Common myeloid progenitor, CD34-positive (primary cell): ENCODE measurements around the gene SYS1.

ENCODE experiments used
- CTCF ChIA-PET: fragments of 350-600 bp; sonication (Branson Sonifier 250); formaldehyde crosslinking; loops from one replicate; lab custom pipeline; 2021; ENCODE audit warnings: antibody characterized with exemption; lab: Charles Lee
- POLR2A ChIA-PET: fragments of 350-600 bp; sonication (Branson Sonifier 250); formaldehyde crosslinking; loops from one replicate; lab custom pipeline; 2021; ENCODE audit warnings: antibody characterized with exemption; lab: Charles Lee
- DNase-seq, 3 donors: peaks; one replicate each; pipeline versions ENCODE4 v3.0.0 to v3.0.0-alpha.2; 2013
- H3K27ac ChIP-seq, 2 experiments: 1 replicate in 1 of 2; 2 replicates in 1 of 2; pipeline ENCODE4 v1.7.0; 2013; ENCODE audit warnings: inconsistent platforms in 2 of 2, low read length in 2 of 2, mild to moderate bottlenecking in 2 of 2, low read depth in 1 of 2, moderate library complexity in 1 of 2; ENCODE audit not compliant: severe bottlenecking in 2 of 2, insufficient read depth in 1 of 2, poor library complexity in 1 of 2
- H3K27me3 ChIP-seq, 5 experiments: replicated peaks in 2 of 5; 1 replicate in 3 of 5; 2 replicates in 2 of 5; pipeline versions ENCODE4 v1.6.1 to v1.7.0; 2013; ENCODE audit warnings: low read length in 4 of 5, mild to moderate bottlenecking in 2 of 5, moderate library complexity in 2 of 5, inconsistent platforms in 1 of 5; ENCODE audit not compliant: insufficient read depth in 5 of 5, control insufficient read depth in 4 of 5
- H3K36me3 ChIP-seq, 4 experiments: 1 replicate in 2 of 4; 2 replicates in 2 of 4; pipeline versions ENCODE4 v1.6.1 to v1.7.0; 2013; ENCODE audit warnings: low read length in 3 of 4, control low read depth in 1 of 4, mild to moderate bottlenecking in 1 of 4; ENCODE audit not compliant: control insufficient read depth in 4 of 4, insufficient read depth in 4 of 4
- H3K4me1 ChIP-seq, 4 experiments: 1 replicate in 3 of 4; 2 replicates in 1 of 4; pipeline versions ENCODE4 v1.6.1 to v1.7.1; 2013; ENCODE audit warnings: low read length in 3 of 4, mild to moderate bottlenecking in 3 of 4, control low read depth in 1 of 4, inconsistent platforms in 1 of 4, moderate library complexity in 1 of 4; ENCODE audit not compliant: control insufficient read depth in 4 of 4, insufficient read depth in 4 of 4; ENCODE audit errors: control extremely low read depth in 1 of 4
- H3K4me3 ChIP-seq, 7 experiments: 1 replicate in 4 of 7; 2 replicates in 3 of 7; pipeline versions ENCODE4 v1.5.1 to v1.7.0; 2013; ENCODE audit warnings: mild to moderate bottlenecking in 7 of 7, low read length in 6 of 7, moderate library complexity in 6 of 7, inconsistent platforms in 2 of 7, low read depth in 2 of 7, control low read depth in 1 of 7; ENCODE audit not compliant: insufficient read depth in 4 of 7, control insufficient read depth in 1 of 7; ENCODE audit errors: extremely low read depth in 1 of 7
- H3K9me3 ChIP-seq, 5 experiments: 1 replicate in 4 of 5; 2 replicates in 1 of 5; pipeline versions ENCODE4 v1.6.1 to v1.7.1; 2013; ENCODE audit warnings: low read length in 4 of 5, mild to moderate bottlenecking in 2 of 5, inconsistent platforms in 1 of 5, low read depth in 1 of 5, moderate library complexity in 1 of 5; ENCODE audit not compliant: control insufficient read depth in 4 of 5, insufficient read depth in 2 of 5; ENCODE audit errors: control extremely low read depth in 1 of 5
- WGBS: methylation state at CpG from one replicate; pipeline ENCODE4 v1.1.5; 2013; ENCODE audit not compliant: insufficient coverage; 5-methylcytosine and 5-hydroxymethylcytosine counted together

Gene SYS1

GRCh38 chr20:45329497-45330319, 33.2 kb upstream of the SYS1 start:
- no peaks in the 10 kb centered on the region for H3K27me3 ChIP-seq
- H3K9me3 ChIP-seq, result no peaks in the 10 kb centered on the region
- WGBS, result 92% methylated on average over 3 of the region's 7 CpGs
- no peak overlapping the region for H3K27ac ChIP-seq
- POLR2A ChIA-PET, result no interaction called here
- H3K36me3 ChIP-seq, result peaks cover 0 to 11% (median 5%) of the 10 kb centered on the region in 4 experiments
- peaks cover 0 to 7% (median 2%) of the 10 kb centered on the region in 4 experiments for H3K4me1 ChIP-seq
- CTCF ChIA-PET, result interaction anchor here (0.6 to 1.8 kb wide), 5 partner anchors 10 to 39 kb away, joined by 3 to 6 read pairs (median 4); partner anchors contain the start of gene SYS1
- DNase-seq, result no peak
- no peak overlapping the region for H3K4me3 ChIP-seq

- Histone ChIP-seq H3K9me3 (no peaks in the 10 kb centered on the region), H3K4me1 (peaks cover 0 to 7% (median 2%) of the 10 kb centered on the region in 4 experiments), H3K36me3 (peaks cover 0 to 11% (median 5%) of the 10 kb centered on the region in 4 experiments), H3K27me3 (no peaks in the 10 kb centered on the region), H3K4me3 (no peak overlapping the region), H3K27ac (no peak overlapping the region)
- POLR2A ChIA-PET, result no interaction called here
- DNase-seq, result no peak
- WGBS, result 100% methylated on average over 3 of the region's 3 CpGs
- CTCF ChIA-PET, result no interaction called here
Observed at GRCh38 chr20:45330476-45330875, 32.5 kb upstream of the SYS1 start.

- ChIA-PET POLR2A (interaction anchor here (1.0 kb wide), 1 partner anchor 99 kb away, joined by 3 read pairs; no protein-coding TSS in a partner anchor), CTCF (interaction anchor here (0.8 to 1.8 kb wide), 7 partner anchors 11 to 100 kb away, joined by 3 to 5 read pairs (median 4); partner anchors contain the start of gene SYS1)
- H3K27ac ChIP-seq, result no peak overlapping the region
- WGBS, result 96% methylated on average over 11 of the region's 11 CpGs
- DNase-seq, result no peak
- no peaks in the 10 kb centered on the region for H3K27me3 ChIP-seq
- no peak overlapping the region for H3K4me3 ChIP-seq
- H3K36me3 ChIP-seq, result peaks cover 0 to 2% (median under 1%) of the 10 kb centered on the region in 4 experiments
- peaks cover 0 to under 1% (median 0%) of the 10 kb centered on the region in 4 experiments for H3K4me1 ChIP-seq
- no peaks in the 10 kb centered on the region for H3K9me3 ChIP-seq
Observed at GRCh38 chr20:45336530-45337366, 26.2 kb upstream of the SYS1 start.

- peaks cover 0 to 2% (median under 1%) of the 10 kb centered on the region in 4 experiments for H3K36me3 ChIP-seq
- POLR2A ChIA-PET, result no interaction called here
- no peak overlapping the region for H3K27ac ChIP-seq
Observed at GRCh38 chr20:45337367-45338120, 25.4 kb upstream of the SYS1 start.

GRCh38 chr20:45338121-45339030, 24.6 kb upstream of the SYS1 start:
- Histone ChIP-seq H3K36me3 (peaks cover 0 to 2% (median 0%) of the 10 kb centered on the region in 4 experiments), H3K4me3 (no peak overlapping the region), H3K9me3 (no peaks in the 10 kb centered on the region), H3K27me3 (no peaks in the 10 kb centered on the region), H3K27ac (no peak overlapping the region), H3K4me1 (peaks cover 0 to 9% (median 0%) of the 10 kb centered on the region in 4 experiments)
- POLR2A ChIA-PET, result interaction anchor here (0.6 kb wide), 1 partner anchor 555 kb away, joined by 3 read pairs; no protein-coding TSS in a partner anchor
- CTCF ChIA-PET, result interaction anchor here (0.9 to 1.8 kb wide), 2 partner anchors 32 to 99 kb away, joined by 3 to 5 read pairs; no protein-coding TSS in a partner anchor
- DNase-seq, result no peak
- 89% methylated on average over 9 of the region's 11 CpGs for WGBS

More at GRCh38 chr20:45337367-45338120, 25.4 kb upstream of the SYS1 start:
- no peaks in the 10 kb centered on the region for H3K9me3 ChIP-seq
- CTCF ChIA-PET, result interaction anchor here (0.8 to 1.8 kb wide), 7 partner anchors 12 to 100 kb away, joined by 3 to 5 read pairs (median 4); partner anchors contain the start of gene SYS1
- WGBS, result 98% methylated on average over 14 of the region's 15 CpGs
- peaks cover 0 to 7% (median 0%) of the 10 kb centered on the region in 4 experiments for H3K4me1 ChIP-seq
- no peak for DNase-seq
- H3K27me3 ChIP-seq, result no peaks in the 10 kb centered on the region
- H3K4me3 ChIP-seq, result no peak overlapping the region
